ENCODE measurements around the gene TET3. TPM values are rescaled to one million over a fixed set of nuclear protein-coding genes. Genes with fewer than 3 reads are reported as not detected.

Gene TET3
- total RNA-seq, 1 donor from 2014 or later: 2.3 TPM

GRCh38 chr2:73972846-73973245, 11.9 kb upstream of the TET3 start:
- Histone ChIP-seq H3K9me3 (replicated peaks) (no peaks in the 10 kb centered on the region), H3K4me1 (peaks cover 19% of the 10 kb centered on the region), H3K27ac (replicated peaks) (no peak overlapping the region), H3K36me3 (no peaks in the 10 kb centered on the region), H3K4me3 (no peak overlapping the region), H3K27me3 (ENCODE audit: low read depth) (no peaks in the 10 kb centered on the region)
- no peak for DNase-seq
- TF ChIP-seq CTCF (IDR thresholded peaks at IDR 0.05; ENCODE audit: borderline replicate concordance): no peak
- intact Hi-C loops (cut with micrococcal nuclease): no loop called here

- Histone ChIP-seq H3K4me1 (peaks cover 30% of the 10 kb centered on the region), H3K27me3 (ENCODE audit: low read depth) (no peaks in the 10 kb centered on the region), H3K27ac (replicated peaks) (peak overlapping the region; percentile 29), H3K4me3 (no peak overlapping the region), H3K9me3 (replicated peaks) (no peaks in the 10 kb centered on the region), H3K36me3 (no peaks in the 10 kb centered on the region)
- TF ChIP-seq CTCF (IDR thresholded peaks at IDR 0.05; ENCODE audit: borderline replicate concordance): no peak
- intact Hi-C loops (cut with micrococcal nuclease): no loop called here
- DNase-seq: no peak
Observed at GRCh38 chr2:73975731-73976130, 9.0 kb upstream of the TET3 start.

- Histone ChIP-seq H3K27ac (replicated peaks) (no peak overlapping the region), H3K4me3 (no peak overlapping the region), H3K4me1 (peaks cover 30% of the 10 kb centered on the region), H3K9me3 (replicated peaks) (no peaks in the 10 kb centered on the region), H3K36me3 (no peaks in the 10 kb centered on the region), H3K27me3 (ENCODE audit: low read depth) (no peaks in the 10 kb centered on the region)
- DNase-seq: no peak
- TF ChIP-seq CTCF (IDR thresholded peaks at IDR 0.05; ENCODE audit: borderline replicate concordance): no peak
- intact Hi-C loops (cut with micrococcal nuclease): no loop called here
Observed at GRCh38 chr2:73976803-73977202, 7.9 kb upstream of the TET3 start.

GRCh38 chr2:73977466-73977865, 7.2 kb upstream of the TET3 start:
- no peaks in the 10 kb centered on the region for H3K9me3 ChIP-seq (replicated peaks)
- no peaks in the 10 kb centered on the region for H3K36me3 ChIP-seq
- no peak overlapping the region for H3K27ac ChIP-seq (replicated peaks)
- no peak for DNase-seq
- intact Hi-C loops (cut with micrococcal nuclease): no loop called here
- peaks cover 35% of the 10 kb centered on the region for H3K4me1 ChIP-seq
- no peaks in the 10 kb centered on the region for H3K27me3 ChIP-seq (ENCODE audit: low read depth)
- H3K4me3 ChIP-seq: no peak overlapping the region
- no peak for TF ChIP-seq CTCF (IDR thresholded peaks at IDR 0.05; ENCODE audit: borderline replicate concordance)

- TF ChIP-seq CTCF (IDR thresholded peaks at IDR 0.05; ENCODE audit: borderline replicate concordance): no peak
- Histone ChIP-seq H3K27me3 (ENCODE audit: low read depth) (no peaks in the 10 kb centered on the region), H3K4me3 (no peak overlapping the region), H3K27ac (replicated peaks) (no peak overlapping the region), H3K9me3 (replicated peaks) (no peaks in the 10 kb centered on the region), H3K4me1 (peaks cover 49% of the 10 kb centered on the region), H3K36me3 (no peaks in the 10 kb centered on the region)
- intact Hi-C loops (cut with micrococcal nuclease): no loop called here
- no peak for DNase-seq
Observed at GRCh38 chr2:73979021-73979420, 5.7 kb upstream of the TET3 start.

- intact Hi-C loops (cut with micrococcal nuclease): no loop called here
- H3K36me3 ChIP-seq: no peaks in the 10 kb centered on the region
- H3K4me3 ChIP-seq: no peak overlapping the region
- TF ChIP-seq CTCF (IDR thresholded peaks at IDR 0.05; ENCODE audit: borderline replicate concordance): no peak
- no peak overlapping the region for H3K27ac ChIP-seq (replicated peaks)
- no peaks in the 10 kb centered on the region for H3K9me3 ChIP-seq (replicated peaks)
- no peak for DNase-seq
- H3K27me3 ChIP-seq (ENCODE audit: low read depth): no peaks in the 10 kb centered on the region
- peaks cover 54% of the 10 kb centered on the region for H3K4me1 ChIP-seq
Observed at GRCh38 chr2:73979686-73980085, 5.0 kb upstream of the TET3 start.

Measured in left ventricle myocardium inferior (tissue), 1 donor.